Measurements from ENCODE around the gene CENPT.

DNA sequence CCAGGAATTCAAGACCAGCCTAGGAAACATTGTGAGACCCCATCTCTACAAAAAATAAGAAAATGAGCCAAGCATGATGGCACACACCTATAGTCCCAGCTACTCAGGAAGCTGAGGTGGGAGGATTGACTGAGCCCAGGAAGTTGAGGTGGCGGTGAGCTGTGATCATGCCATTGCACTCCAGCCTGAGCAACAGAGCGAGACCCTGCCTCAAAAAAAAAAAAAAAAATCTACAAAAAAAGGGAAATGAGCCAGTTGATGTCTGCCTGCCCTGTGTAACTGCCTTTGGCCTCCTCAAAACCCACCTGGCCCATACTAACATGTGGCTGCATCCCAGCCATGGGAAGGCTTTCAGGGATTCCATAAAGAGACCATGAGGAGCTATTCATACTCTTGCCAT, 45.6 kb downstream of the CENPT start:
- TF ChIP-seq, protein P1, sequence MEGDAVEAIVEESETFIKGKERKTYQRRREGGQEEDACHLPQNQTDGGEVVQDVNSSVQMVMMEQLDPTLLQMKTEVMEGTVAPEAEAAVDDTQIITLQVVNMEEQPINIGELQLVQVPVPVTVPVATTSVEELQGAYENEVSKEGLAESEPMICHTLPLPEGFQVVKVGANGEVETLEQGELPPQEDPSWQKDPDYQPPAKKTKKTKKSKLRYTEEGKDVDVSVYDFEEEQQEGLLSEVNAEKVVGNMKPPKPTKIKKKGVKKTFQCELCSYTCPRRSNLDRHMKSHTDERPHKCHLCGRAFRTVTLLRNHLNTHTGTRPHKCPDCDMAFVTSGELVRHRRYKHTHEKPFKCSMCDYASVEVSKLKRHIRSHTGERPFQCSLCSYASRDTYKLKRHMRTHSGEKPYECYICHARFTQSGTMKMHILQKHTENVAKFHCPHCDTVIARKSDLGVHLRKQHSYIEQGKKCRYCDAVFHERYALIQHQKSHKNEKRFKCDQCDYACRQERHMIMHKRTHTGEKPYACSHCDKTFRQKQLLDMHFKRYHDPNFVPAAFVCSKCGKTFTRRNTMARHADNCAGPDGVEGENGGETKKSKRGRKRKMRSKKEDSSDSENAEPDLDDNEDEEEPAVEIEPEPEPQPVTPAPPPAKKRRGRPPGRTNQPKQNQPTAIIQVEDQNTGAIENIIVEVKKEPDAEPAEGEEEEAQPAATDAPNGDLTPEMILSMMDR (IDR thresholded peaks at IDR 0.05): no peak
- no peak for TF ChIP-seq EZH2 (IDR thresholded peaks at IDR 0.05)
- no peak for TF ChIP-seq EZH2phosphoT487 (IDR thresholded peaks at IDR 0.05)

Measured in neural progenitor cell (in vitro differentiated cells).